Lower leg skin (tissue), 3 donors: ENCODE measurements around the gene IRS1.

Experiments
- CTCF ChIP-seq, 3 donors: fragments of 450-650 bp; IDR thresholded peaks; one replicate each; pipeline ENCODE4 v1.5.1; 2016; ENCODE audit warnings: antibody characterized with exemption in 3 of 3, mild to moderate bottlenecking in 3 of 3, moderate library complexity in 2 of 3
- POLR2A ChIP-seq, 2 donors: fragments of 450-650 bp; IDR thresholded peaks; one replicate each; pipeline ENCODE4 v1.6.1; 2016 to 2017; ENCODE audit warnings: antibody characterized with exemption in 2 of 2, mild to moderate bottlenecking in 1 of 2, moderate library complexity in 1 of 2

- no peak for TF ChIP-seq CTCF (IDR thresholded peaks at IDR 0.05)
- TF ChIP-seq POLR2A (IDR thresholded peaks at IDR 0.05), result no peak
Measured at GRCh38 chr2:226754821-226755604, 44.6 kb downstream of the IRS1 start.
